Stomach smooth muscle (tissue), 2 donors: ENCODE measurements around the gene TSGA10IP.

Experiments
- H3K27ac ChIP-seq: one replicate; pipeline ENCODE4 v1.7.0; 2013; ENCODE audit warnings: mild to moderate bottlenecking, low read length, inconsistent platforms
- H3K27me3 ChIP-seq, 2 donors: one replicate each; pipeline ENCODE4 v1.7.0; 2013; ENCODE audit warnings: low read length in 2 of 2; ENCODE audit not compliant: insufficient read depth in 2 of 2, control insufficient read depth in 1 of 2
- H3K36me3 ChIP-seq, 2 donors: one replicate each; pipeline ENCODE4 v1.7.0; 2013; ENCODE audit warnings: low read length in 2 of 2; ENCODE audit not compliant: control insufficient read depth in 2 of 2, insufficient read depth in 2 of 2
- H3K4me1 ChIP-seq: one replicate; pipeline ENCODE4 v1.7.0; 2013; ENCODE audit warnings: low read length; ENCODE audit not compliant: control insufficient read depth, insufficient read depth
- H3K4me3 ChIP-seq, 2 donors: one replicate each; pipeline ENCODE4 v1.7.0; 2013; ENCODE audit warnings: low read length in 2 of 2
- H3K9ac ChIP-seq, 2 donors: one replicate each; pipeline ENCODE4 v1.7.0; 2013; ENCODE audit warnings: low read length in 2 of 2, mild to moderate bottlenecking in 1 of 2
- H3K9me3 ChIP-seq, 2 donors: one replicate each; pipeline ENCODE4 v1.7.0; 2013; ENCODE audit warnings: low read length in 2 of 2; ENCODE audit not compliant: control insufficient read depth in 2 of 2
- donor health status: healthy.
- donor health status: Pancreatic carcinoma.

The TSGA10IP gene

GRCh38 chr11:65945430-65945911 is at the start of gene TSGA10IP:
Gene TSGA10IP (plus strand): TSS chr11:65945480. CDS start chr11:65945676, 196 bp downstream.
- Histone ChIP-seq H3K9me3 (no peaks in the 10 kb centered on the region), H3K4me3 (no peak within 1 kb of the TSS), H3K27ac (no peak within 1 kb of the TSS), H3K36me3 (no peaks in the 10 kb centered on the region), H3K4me1 (no peaks in the 10 kb centered on the region), H3K9ac (no peak within 1 kb of the TSS), H3K27me3 (peaks cover 2 to 9% of the 10 kb centered on the region in 2 donors)

DNA sequence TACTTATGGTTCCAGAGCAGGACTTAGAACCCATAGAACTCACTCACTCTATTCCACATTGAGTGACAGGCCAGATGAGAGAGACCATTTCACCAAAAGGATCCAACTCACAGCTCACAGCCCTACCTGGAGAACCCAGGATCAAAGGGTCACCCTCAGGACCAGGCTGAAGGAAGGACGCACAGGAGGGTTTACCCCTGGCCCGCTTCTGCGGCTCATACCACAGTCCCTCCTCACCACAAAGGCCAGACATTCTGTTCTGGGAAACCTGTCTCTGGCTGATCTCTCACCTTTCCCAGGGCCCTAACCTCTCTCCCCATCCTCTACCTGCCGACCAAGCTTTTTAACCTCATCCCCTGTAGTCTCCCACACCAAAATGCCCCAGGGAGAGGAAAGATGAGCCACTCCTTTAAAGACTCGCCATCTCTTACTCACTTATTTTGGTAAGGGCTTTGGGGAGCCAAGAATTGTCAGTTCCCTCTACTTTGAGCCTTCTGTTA is 49.7 kb upstream of the TSGA10IP start:
- H3K27ac ChIP-seq: no peak overlapping the region
- H3K36me3 ChIP-seq: no peaks in the 10 kb centered on the region
- no peak overlapping the region for H3K4me3 ChIP-seq
- peaks cover 0 to 11% of the 10 kb centered on the region in 2 donors for H3K27me3 ChIP-seq
- peaks cover 45% of the 10 kb centered on the region for H3K4me1 ChIP-seq
- H3K9me3 ChIP-seq: no peaks in the 10 kb centered on the region
- no peak overlapping the region for H3K9ac ChIP-seq

DNA sequence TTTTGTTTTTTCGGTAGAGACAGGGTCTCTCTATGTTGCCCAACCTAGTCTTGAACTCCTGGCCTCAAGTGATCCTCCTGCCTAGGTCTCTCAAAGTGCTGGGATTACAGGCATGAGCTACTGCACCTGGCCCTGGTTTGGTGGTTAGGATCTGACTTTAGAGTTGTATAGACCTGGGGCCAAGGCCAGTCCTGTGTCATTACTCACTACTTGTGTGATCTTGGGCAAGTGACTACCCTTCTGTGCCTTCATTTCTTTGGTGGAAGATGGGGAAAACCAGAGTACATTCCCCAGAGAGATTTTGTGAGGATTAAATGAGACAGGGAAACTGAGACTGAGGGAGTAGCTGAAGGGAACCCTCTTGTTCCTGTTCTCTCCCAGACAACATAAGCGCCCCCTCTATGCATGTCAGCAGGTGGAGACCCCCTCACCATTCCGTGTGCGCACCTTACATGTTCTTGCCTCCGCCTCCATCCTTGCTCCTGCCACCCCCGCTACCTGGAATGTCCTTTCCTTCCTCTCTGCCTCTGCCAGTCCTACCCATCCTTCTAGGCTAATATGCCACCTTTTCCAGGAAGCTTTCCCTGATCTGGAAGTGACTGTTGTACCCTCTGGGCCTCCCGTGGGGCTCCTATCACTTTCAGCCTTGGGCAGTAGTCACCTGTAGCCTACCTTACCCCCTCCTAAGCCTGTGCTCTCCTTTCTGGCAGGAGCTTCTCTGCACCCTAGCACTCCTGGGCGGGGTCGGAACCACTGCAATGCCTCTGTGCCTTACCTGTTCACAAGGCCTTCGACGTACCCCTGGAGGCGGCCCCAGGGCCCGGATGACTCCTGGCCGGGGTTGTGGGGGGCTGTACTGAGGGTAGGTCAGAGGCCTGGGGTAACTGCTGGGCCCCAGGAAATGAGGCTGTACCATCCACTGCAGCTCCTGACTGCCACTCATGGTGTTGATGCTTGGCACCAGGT is 49.0 kb upstream of the TSGA10IP start:
- H3K27ac ChIP-seq: no peak overlapping the region

GRCh38 chr11:65897020-65897471 is 48.2 kb upstream of the TSGA10IP start:
- no peak overlapping the region for H3K27ac ChIP-seq
- H3K9me3 ChIP-seq: no peaks in the 10 kb centered on the region
- H3K27me3 ChIP-seq: peaks cover 0 to 11% of the 10 kb centered on the region in 2 donors
- H3K36me3 ChIP-seq: no peaks in the 10 kb centered on the region
- H3K9ac ChIP-seq: no peak overlapping the region
- no peak overlapping the region for H3K4me3 ChIP-seq
- peaks cover 36% of the 10 kb centered on the region for H3K4me1 ChIP-seq

More for the DNA sequence above, 49.0 kb upstream of the TSGA10IP start:
- H3K36me3 ChIP-seq: no peaks in the 10 kb centered on the region
- H3K27me3 ChIP-seq: peaks cover 0 to 11% of the 10 kb centered on the region in 2 donors
- no peak overlapping the region for H3K9ac ChIP-seq
- H3K4me1 ChIP-seq: peaks cover 42% of the 10 kb centered on the region
- no peaks in the 10 kb centered on the region for H3K9me3 ChIP-seq
- H3K4me3 ChIP-seq: no peak overlapping the region

GRCh38 chr11:65898656-65899355 is 46.5 kb upstream of the TSGA10IP start:
- Histone ChIP-seq H3K27ac (no peak overlapping the region), H3K27me3 (peaks cover 0 to 11% of the 10 kb centered on the region in 2 donors)

DNA sequence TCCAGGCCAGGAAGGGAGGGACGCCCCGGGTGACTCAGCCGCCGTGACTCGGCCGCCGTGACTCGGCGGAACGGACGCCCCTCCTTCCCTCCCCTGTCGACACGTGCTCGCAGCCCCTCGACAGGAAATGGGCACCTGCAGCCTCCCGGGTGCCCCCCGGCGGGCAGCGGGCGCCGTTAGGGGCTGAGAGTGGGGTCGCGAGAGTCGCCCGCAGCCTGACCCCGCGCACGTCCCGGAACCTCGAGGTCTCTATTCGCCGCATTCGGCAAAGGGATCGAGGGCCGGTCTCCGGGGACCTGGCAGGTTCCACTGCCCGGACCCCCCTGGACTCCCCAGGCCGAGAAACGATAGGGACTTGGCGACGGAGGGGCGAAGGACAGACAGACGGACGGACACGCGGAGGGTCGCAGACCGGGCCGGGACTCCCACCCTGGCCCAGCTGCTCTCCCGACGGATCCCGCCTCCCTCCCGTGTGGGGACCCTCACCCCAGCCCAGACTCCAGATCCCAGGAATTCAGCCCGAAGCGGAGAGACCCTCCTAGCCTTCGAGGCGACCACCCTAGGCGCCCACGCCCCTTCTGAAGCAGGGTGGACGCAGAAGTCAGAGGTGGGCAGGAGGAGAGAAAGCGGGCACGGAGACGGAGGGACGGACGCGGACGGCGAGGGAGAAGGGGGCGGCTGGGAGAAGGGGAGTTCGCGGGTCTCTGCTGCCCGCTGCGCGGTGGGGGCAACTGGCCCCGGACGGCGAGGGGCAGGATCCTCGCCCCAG is 45.7 kb upstream of the TSGA10IP start:
- peaks cover 0 to 11% of the 10 kb centered on the region in 2 donors for H3K27me3 ChIP-seq
- peak overlapping the region; percentile 69 for H3K4me3 ChIP-seq
- no peaks in the 10 kb centered on the region for H3K36me3 ChIP-seq
- no peaks in the 10 kb centered on the region for H3K9me3 ChIP-seq
- no peak overlapping the region for H3K27ac ChIP-seq
- peaks cover 19% of the 10 kb centered on the region for H3K4me1 ChIP-seq
- peak overlapping the region in 1 of 2 donors; percentile 71 for H3K9ac ChIP-seq

More at GRCh38 chr11:65898656-65899355, 46.5 kb upstream of the TSGA10IP start:
- Histone ChIP-seq H3K4me3 (peak overlapping the region; percentile 37 to 69), H3K9me3 (no peaks in the 10 kb centered on the region), H3K9ac (no peak overlapping the region), H3K36me3 (no peaks in the 10 kb centered on the region), H3K4me1 (peaks cover 21% of the 10 kb centered on the region)

DNA sequence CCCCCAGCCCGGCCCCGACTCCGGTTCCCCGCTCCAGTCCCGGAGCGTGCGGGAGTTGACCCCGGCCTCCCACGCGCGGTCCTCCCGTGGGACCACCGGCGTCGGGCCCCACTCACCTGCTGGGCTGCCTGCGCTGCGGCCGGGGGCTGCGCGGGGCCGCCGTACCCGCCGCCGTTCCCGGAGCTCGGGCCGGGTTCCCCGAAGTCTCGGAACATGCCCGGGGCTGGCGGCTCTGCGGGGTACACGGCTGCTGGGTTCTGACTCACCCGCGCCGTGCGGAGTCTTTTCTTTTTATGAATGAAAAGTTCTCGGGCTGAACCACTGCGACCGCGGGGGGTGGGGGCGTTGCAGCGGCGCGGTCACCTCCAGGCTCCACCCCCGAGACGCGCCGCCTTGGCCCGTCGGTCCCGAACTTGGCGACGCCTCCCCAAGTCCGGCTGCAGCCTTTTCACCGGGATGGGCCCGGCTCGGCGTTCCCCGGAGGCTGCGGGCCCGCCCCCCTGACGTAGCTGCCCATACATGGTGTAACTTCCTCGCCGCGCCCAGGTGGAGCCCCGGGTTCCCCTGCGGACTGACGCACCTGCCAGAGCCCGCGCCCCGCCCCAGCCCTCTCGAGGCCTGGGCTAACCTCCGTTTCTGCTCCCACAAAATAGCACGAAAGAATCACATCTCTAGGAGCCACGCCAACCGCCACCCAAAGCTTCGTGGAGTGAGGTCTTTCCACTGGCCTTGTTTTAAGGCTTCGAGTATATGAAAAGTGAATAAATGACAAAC is 45.0 kb upstream of the TSGA10IP start, which contains the start of gene FOSL1:
Gene FOSL1, minus strand, starts transcription at position 264 of the 774 bp plus-strand sequence. Its CDS starts 49 bp downstream, at position 215.
- peak within 1 kb of the TSS in 1 of 2 donors; percentile 71 for H3K9ac ChIP-seq
- H3K27me3 ChIP-seq: peaks cover 0 to 11% of the 10 kb centered on the region in 2 donors
- no peak within 1 kb of the TSS for H3K27ac ChIP-seq

GRCh38 chr11:65900899-65901180 is 44.4 kb upstream of the TSGA10IP start:
- Histone ChIP-seq H3K9me3 (no peaks in the 10 kb centered on the region), H3K36me3 (no peaks in the 10 kb centered on the region), H3K9ac (peak overlapping the region in 1 of 2 donors; percentile 57), H3K4me3 (peak overlapping the region; percentile 48 to 69), H3K27ac (no peak overlapping the region), H3K4me1 (peaks cover 19% of the 10 kb centered on the region), H3K27me3 (peaks cover 0 to 11% of the 10 kb centered on the region in 2 donors)

More for the DNA sequence above, 45.0 kb upstream of the TSGA10IP start, which contains the start of gene FOSL1:
- H3K9me3 ChIP-seq: no peaks in the 10 kb centered on the region
- H3K4me3 ChIP-seq: peak within 1 kb of the TSS; percentile 69
- H3K4me1 ChIP-seq: peaks cover 19% of the 10 kb centered on the region
- no peaks in the 10 kb centered on the region for H3K36me3 ChIP-seq

GRCh38 chr11:65903068-65903481 is 42.2 kb upstream of the TSGA10IP start:
- Histone ChIP-seq H3K4me3 (no peak overlapping the region), H3K9me3 (no peaks in the 10 kb centered on the region), H3K4me1 (peaks cover 19% of the 10 kb centered on the region), H3K27me3 (peaks cover 0 to 11% of the 10 kb centered on the region in 2 donors), H3K9ac (no peak overlapping the region), H3K36me3 (no peaks in the 10 kb centered on the region), H3K27ac (no peak overlapping the region)
